ENCODE measurements around the gene ARHGEF3. TPM values are rescaled to one million over a fixed set of nuclear protein-coding genes. Genes with fewer than 3 reads are reported as not detected.

Gene ARHGEF3
- total RNA-seq, 1 donor from 2014 or later: 6.9 TPM

DNA sequence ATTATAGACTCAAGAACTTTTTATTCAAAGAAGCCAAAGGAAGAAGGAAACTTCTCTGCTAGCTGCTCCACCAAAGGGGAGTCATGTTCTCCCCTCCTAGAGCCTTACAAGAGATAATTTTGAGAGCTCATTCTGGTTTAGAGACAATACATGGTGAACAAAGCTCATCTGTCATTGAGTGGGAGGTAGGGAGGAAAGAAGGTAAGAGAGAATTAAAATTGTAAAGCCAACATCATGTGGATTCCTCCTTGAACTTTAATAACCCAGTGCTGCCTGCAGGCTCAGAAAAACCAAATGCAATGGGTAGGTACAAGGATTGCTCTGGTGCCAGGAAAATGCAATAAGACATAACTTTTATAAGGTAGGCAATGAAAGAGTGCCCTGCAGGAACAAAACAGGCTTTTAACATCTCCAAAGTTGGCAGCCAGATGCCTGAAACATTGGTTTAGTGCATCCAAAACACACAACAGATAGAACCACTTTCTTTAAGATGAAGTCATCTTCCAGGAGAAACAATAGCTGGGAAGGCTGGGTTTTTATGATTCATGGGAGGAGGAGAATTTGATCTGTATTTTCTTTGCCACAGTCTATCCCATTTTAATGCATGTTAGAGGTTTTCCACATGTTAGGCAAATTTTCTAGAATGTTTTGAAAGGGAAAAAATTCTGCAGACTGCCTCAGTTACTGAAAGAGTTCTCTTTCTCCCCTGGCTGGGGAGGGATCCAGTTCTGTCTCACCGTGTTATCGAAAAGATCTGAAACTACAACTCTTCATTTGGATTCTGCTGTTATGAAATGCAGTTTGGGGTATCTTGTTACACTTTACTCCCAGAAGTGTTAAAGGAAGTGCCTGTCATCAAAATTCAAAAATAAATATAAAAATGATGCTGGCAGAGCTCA is 11.3 kb upstream of the ARHGEF3 start:
- Mint-ChIP-seq H3K27me3 (ENCODE audit: low read depth) (peaks cover 2% of the 10 kb centered on the region), H3K9me3 (ENCODE audit: low read depth) (no peaks in the 10 kb centered on the region), H3K27ac (ENCODE audit: unreplicated experiment) (no peak overlapping the region), H3K4me1 (ENCODE audit: low read depth) (peaks cover 13% of the 10 kb centered on the region), H3K4me3 (ENCODE audit: unreplicated experiment) (no peak overlapping the region), H3K36me3 (ENCODE audit: low read depth) (no peaks in the 10 kb centered on the region)
- TF ChIP-seq, protein P1, sequence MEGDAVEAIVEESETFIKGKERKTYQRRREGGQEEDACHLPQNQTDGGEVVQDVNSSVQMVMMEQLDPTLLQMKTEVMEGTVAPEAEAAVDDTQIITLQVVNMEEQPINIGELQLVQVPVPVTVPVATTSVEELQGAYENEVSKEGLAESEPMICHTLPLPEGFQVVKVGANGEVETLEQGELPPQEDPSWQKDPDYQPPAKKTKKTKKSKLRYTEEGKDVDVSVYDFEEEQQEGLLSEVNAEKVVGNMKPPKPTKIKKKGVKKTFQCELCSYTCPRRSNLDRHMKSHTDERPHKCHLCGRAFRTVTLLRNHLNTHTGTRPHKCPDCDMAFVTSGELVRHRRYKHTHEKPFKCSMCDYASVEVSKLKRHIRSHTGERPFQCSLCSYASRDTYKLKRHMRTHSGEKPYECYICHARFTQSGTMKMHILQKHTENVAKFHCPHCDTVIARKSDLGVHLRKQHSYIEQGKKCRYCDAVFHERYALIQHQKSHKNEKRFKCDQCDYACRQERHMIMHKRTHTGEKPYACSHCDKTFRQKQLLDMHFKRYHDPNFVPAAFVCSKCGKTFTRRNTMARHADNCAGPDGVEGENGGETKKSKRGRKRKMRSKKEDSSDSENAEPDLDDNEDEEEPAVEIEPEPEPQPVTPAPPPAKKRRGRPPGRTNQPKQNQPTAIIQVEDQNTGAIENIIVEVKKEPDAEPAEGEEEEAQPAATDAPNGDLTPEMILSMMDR (IDR thresholded peaks at IDR 0.05): no peak
- no peak for DNase-seq (ENCODE audit: low spot score)

DNA sequence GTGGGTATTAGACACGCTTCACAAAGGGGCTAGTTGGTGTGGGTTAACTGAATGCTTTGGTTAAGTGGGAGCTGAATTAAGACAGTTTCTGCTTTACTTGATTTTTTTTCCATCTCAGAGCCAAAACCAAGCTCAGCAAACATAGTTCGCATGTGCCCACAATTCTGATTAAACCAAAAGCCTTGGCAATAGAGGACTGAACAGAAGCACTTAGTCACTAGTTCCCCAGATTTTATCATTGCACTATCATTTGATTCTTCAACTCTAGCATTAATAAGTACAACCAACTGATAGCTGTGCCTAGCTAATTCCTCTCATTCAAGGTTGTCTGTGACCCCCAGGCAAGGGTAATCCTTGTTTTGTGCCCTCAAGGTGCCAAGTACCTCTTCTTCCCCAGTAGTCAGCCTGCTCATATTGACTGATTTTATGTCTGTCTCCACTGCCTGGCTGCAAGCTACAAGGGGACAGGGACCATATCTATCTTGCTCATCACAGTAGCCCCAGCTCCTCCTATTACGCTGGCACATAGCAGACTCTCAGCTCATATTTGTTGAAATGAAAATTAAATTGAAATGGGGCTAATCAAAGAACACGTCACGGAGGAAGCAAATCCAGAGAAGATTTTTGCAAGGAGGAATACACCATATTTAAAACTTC is 9.9 kb upstream of the ARHGEF3 start:
- H3K4me1 Mint-ChIP-seq (ENCODE audit: low read depth): peaks cover 13% of the 10 kb centered on the region
- no peaks in the 10 kb centered on the region for H3K9me3 Mint-ChIP-seq (ENCODE audit: low read depth)

DNA sequence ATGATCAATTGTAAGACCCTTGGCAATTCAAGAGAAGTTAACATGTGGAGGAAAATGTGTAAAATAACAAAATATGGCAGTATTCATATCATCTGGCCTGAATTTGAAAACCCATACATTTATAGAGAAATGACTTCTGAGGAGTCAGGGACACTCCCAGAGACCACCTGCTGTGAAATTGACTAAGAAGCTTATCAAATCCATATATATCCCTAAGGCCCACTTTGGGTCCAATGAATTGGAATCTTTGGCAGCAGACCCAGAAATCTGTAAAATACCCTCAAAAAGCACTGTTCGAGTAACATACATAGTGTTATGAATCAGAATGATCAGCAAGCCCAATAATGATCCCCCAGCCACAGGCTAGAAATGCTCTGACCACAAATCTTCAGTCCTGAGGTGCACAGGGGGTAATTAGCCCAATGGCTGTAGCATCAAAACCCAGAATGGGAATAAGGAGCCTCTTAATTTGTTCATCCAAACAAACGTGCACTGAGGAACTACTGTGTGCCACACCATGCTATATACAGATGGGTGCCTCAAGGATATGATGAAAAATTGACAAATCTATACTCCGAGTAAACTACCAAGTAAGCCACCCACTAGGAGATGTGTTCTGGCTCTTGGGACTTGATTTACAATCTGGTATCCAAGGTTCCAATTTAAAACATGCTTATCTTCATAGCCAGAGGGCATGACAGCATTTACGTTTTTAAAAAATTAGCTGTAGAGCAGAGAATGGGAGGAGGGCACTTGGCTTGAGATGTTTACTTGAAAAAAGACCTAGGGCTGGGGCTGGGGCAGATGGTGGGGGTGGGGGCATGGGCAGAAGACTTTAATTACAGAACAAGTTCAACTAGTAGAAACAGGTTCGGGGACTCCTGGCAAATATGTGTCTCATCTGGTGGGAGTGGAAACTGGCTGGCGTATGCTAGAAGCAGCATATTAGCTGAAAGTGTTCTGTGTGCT is 9.1 kb upstream of the ARHGEF3 start:
- Mint-ChIP-seq H3K4me3 (ENCODE audit: unreplicated experiment) (no peak overlapping the region), H3K27me3 (ENCODE audit: low read depth) (peaks cover 2% of the 10 kb centered on the region), H3K27ac (ENCODE audit: unreplicated experiment) (no peak overlapping the region), H3K36me3 (ENCODE audit: low read depth) (no peaks in the 10 kb centered on the region), H3K9me3 (ENCODE audit: low read depth) (no peaks in the 10 kb centered on the region), H3K4me1 (ENCODE audit: low read depth) (peaks cover 13% of the 10 kb centered on the region)
- DNase-seq (ENCODE audit: low spot score): no peak
- TF ChIP-seq, protein P1 (IDR thresholded peaks at IDR 0.05): no peak

More for the DNA sequence above, 9.9 kb upstream of the ARHGEF3 start:
- H3K27ac Mint-ChIP-seq (ENCODE audit: unreplicated experiment): no peak overlapping the region
- H3K27me3 Mint-ChIP-seq (ENCODE audit: low read depth): peaks cover 2% of the 10 kb centered on the region
- H3K36me3 Mint-ChIP-seq (ENCODE audit: low read depth): no peaks in the 10 kb centered on the region
- TF ChIP-seq, protein P1 (IDR thresholded peaks at IDR 0.05): no peak
- DNase-seq (ENCODE audit: low spot score): no peak
- no peak overlapping the region for H3K4me3 Mint-ChIP-seq (ENCODE audit: unreplicated experiment)

DNA sequence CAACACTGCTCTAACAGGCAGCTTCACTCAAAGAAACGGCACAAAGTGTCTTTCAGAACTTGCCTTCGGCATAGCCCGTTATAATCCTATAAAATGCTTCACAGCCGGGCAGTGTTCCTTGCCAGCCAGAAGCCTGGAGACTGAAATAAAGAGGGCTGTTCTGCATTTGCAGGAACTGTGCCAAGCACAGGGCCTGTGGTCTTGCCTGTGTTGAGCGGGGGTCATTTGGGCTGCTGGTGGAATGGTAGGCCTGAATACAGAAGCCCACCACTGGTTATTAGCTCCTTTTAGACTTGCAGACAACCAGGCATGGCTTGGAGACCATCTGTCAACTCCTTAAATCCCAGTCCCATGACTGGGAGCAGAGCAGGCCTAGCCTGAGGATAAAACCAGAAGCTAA is 4.7 kb upstream of the ARHGEF3 start:
- no peak for DNase-seq (ENCODE audit: low spot score)
- TF ChIP-seq, protein P1 (IDR thresholded peaks at IDR 0.05): no peak
- H3K4me3 Mint-ChIP-seq (ENCODE audit: unreplicated experiment): no peak overlapping the region
- peaks cover 7% of the 10 kb centered on the region for H3K4me1 Mint-ChIP-seq (ENCODE audit: low read depth)
- H3K36me3 Mint-ChIP-seq (ENCODE audit: low read depth): no peaks in the 10 kb centered on the region
- H3K27ac Mint-ChIP-seq (ENCODE audit: unreplicated experiment): no peak overlapping the region
- no peaks in the 10 kb centered on the region for H3K27me3 Mint-ChIP-seq (ENCODE audit: low read depth)
- no peaks in the 10 kb centered on the region for H3K9me3 Mint-ChIP-seq (ENCODE audit: low read depth)
